IPS-18c (cell line): ENCODE data around the gene PEG3.

Experiments used
- H3K4me3 ChIP-seq: 2 replicates; pipeline ENCODE4 v1.7.0; 2013; ENCODE audit warnings: low read depth, mild to moderate bottlenecking, low read length, moderate library complexity; ENCODE audit not compliant: insufficient read depth
- H3K9me3 ChIP-seq: one replicate; pipeline ENCODE4 v1.6.1; 2013; ENCODE audit warnings: mild to moderate bottlenecking, low read length, moderate library complexity; ENCODE audit not compliant: control insufficient read depth, insufficient read depth

PEG3 gene

DNA sequence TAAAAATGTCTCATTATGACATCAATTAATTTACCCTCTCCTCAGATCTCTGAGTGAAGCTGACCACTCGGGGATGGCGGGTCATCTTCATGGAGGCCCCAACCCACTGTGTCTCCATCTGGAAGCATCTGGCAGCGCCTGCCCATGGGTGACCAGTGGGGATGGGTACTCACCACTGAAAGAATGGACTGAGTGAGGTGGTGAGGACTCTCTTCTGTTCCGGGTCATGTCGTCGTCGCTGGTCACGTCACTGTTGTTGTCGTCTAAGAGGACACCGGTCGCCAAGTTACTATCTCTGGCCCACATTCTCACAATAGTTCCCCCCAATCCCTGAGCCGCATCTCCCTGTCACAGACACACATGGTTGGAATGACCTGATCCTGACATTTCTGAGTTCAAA is 17.1 kb downstream of the PEG3 start:
- Histone ChIP-seq H3K9me3 (peaks cover 30% of the 10 kb centered on the region), H3K4me3 (no peak overlapping the region)

DNA sequence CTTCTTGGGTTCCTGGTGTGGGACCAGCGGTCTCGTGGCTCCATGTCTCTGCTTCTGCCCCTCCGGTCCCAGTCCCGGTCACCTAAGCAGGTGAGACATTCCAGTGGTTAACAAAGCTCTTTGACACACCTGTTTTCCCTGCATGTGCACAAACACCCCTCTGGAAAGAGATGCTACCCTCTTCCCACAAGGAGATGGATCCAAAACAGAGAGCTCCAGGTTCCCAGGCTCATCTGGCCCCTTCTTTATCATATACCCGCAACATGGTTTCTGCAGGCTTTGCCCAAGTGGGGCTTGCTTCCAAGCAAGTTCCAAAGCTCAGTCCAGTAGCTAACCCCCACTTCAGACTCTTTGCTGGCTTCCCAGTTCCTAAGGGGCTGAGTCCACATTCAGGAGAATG is 17.8 kb downstream of the PEG3 start:
- peaks cover 27% of the 10 kb centered on the region for H3K9me3 ChIP-seq
- H3K4me3 ChIP-seq: no peak overlapping the region

DNA sequence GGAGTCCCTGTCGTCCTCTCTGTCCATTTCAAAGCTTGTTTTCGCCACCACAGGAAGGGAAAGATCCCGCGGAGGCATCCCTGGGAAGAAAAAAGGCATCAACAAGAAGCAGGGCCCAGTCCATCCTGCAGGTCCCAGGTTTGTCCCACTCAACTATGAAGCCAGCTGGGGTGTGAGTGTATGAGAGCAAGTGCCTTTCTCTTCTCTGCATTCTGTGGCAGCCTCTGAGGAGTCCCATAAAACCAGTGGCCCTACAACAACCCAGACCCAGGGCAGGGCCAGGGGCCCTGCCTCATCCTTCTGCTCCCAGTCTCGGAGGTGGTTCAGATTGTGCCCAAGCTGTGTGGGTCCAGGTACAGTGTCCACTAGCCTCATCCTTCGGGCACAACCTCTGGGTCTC is 18.9 kb downstream of the PEG3 start:
- peak overlapping the region; percentile 9; the same call in 1 of the 2 replicates for H3K4me3 ChIP-seq
- peaks cover 33% of the 10 kb centered on the region for H3K9me3 ChIP-seq

DNA sequence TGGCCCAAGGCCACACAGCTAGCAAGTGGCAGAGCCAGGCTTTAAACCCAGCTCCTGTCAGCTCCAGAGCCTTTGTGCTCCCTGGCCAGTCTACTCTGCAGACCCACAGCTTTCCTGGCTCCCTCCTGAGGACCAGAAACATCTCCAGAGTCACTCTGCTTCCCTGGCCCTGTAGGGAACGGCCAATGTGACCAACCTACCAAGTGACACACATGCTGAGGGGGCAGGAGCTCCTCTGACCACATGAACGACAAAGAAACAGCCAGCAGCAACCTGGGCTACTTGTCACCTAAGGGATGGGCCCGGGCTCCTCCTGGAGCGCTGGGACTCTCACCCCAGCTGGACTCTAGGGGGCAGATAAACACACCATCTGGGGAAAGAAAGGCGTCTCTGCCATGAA is 19.3 kb downstream of the PEG3 start:
- H3K4me3 ChIP-seq: no peak overlapping the region
- peaks cover 36% of the 10 kb centered on the region for H3K9me3 ChIP-seq

DNA sequence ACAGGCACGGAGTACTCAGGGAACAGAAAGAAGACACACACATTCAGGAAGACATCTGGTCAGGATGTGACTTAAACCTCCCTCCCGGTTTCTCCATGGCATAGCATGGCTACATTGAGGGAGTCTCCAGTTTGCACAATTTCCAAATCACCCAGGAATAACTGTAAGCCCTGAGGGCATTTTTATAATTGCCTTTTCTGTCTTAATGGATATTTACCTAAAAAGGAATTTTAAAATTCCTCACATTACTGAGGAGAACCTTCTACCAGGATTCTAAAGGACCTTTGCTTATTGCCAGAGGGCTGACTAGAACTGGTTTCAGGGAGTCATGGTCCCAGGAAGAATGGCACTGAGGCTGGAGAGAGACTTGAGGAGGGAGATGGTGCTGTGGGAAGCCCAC is 21.4 kb downstream of the PEG3 start:
- Histone ChIP-seq H3K4me3 (no peak overlapping the region), H3K9me3 (peaks cover 47% of the 10 kb centered on the region)

DNA sequence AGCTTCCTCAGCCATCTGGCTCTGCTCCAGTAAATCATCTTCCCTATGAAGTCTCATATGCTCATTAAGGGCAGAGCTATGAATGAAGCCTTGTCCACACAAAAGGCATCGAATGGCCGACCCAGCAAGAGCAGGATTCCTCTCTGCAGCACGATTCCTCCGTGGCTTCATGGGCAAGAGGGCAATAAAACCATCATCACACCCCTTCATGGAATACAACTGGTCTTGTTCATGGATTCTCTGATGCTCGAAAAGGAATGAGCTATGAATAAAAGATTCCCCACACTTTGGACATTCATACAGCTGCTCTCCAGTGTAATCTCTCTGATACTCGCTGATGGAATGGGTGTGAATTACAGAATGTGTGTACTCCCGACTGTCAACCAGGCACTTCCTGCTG is 25.9 kb downstream of the PEG3 start:
- H3K9me3 ChIP-seq: peaks cover 29% of the 10 kb centered on the region

DNA sequence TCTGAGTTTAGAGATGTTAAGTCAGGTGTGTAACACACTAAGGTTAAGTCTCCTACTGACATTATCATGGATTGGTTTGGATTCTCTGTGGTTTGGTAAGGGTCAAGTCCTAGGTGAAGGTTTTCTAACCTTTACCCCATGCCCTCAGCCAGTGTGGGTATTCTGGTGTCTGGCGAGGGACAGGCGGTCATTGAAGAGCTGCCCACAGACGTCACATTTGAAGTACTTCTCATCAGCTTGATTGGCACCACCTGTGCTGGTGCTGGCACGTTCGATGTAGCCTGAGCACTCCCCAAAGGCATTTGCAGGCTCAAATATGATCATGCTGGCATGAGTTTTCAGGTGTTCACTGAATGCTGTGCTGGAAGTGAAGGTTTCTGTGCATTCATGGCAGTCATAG is 27.0 kb downstream of the PEG3 start:
- no peak overlapping the region for H3K4me3 ChIP-seq
- peaks cover 29% of the 10 kb centered on the region for H3K9me3 ChIP-seq

More for the DNA sequence above, 25.9 kb downstream of the PEG3 start:
- H3K4me3 ChIP-seq: no peak overlapping the region

DNA sequence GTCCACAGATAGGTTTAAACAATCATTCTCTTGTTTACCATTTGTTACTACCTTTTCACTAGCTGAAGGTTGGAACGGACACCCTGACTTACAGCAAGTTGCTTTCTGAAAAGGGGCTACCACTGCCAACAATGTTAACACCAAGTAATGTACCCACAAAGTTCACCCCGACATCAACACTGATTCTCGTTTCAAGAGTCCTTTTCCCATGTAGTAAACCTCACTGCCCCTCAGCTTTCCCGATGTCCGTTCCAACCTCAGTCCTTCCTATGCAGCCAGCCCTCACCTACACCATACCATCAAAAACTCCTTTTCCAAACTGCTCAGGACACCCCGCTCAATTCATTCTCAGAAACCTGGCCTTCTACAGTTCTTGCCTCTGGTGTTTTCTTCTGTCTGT is 29.0 kb downstream of the PEG3 start:
- peaks cover 25% of the 10 kb centered on the region for H3K9me3 ChIP-seq
- H3K4me3 ChIP-seq: no peak overlapping the region

DNA sequence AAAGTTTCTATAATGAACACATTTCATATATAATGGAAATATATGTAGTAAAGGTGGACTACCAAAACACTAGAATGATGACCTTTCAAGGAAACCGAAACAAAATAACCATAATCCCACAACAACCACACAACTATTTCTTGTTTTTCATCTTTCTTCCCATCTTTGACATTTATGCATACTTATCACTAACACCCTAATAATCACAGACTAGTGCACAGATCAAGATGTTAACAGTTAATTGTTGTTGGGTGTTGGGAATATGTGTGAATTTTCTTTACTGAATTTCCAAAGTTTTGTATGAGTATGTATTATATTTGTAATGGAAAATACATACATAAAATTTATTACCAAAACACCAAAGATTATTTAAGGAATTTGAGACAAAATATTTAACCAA is 30.3 kb downstream of the PEG3 start:
- no peak overlapping the region for H3K4me3 ChIP-seq
- H3K9me3 ChIP-seq: peaks cover 24% of the 10 kb centered on the region

DNA sequence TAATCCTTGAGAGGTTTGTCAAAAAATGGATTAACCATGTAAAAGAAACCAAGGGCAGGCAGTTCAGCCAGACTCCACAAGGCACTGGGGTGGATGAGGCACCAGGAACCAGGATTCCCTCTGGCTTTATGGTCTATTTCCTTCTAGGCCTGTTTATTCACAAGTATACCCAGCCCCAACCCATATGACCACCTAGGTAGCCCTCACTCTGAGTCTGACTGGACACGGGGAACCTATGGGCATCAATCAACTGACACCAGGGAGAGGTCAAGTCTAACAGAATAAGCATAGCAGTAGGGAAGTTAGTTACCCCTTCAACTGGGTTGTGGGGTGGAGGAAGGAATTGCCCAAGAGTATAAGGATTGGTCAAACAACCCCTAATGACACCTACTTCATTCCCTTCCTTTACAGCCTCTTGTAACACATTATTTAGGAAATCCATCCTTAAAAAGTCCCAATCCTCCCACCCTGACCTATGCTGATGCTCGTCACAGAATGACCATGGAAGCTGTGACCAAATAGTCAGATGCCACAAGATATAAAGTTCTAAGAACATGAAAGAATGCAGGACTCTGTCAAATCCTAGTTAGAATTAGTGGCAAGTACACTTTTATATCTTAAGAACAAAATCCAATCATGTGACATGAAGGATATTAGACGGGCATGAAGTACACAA is 31.7 kb downstream of the PEG3 start:
- Histone ChIP-seq H3K4me3 (no peak overlapping the region), H3K9me3 (peaks cover 24% of the 10 kb centered on the region)

DNA sequence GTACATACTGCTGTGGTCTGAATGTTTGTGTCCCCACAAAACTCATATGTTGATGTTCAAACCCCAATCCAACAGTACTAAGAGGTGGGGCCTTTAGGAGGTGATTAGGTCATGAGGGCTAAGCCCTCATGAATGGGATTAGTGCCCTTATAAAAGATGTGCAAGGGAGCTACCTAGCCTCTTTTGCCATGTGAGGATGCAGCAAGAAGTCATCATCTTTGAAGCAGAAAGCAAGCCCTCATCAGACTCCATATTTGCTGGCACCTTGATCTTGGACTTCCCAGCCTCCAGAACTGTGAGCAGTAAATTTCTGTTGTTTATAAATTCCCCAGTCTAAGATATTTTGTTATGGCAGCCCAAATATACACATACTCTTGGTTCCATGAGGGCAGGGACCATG is 33.9 kb downstream of the PEG3 start:
- H3K4me3 ChIP-seq: no peak overlapping the region
- peaks cover 43% of the 10 kb centered on the region for H3K9me3 ChIP-seq
